BJ (cell line): Measurements from ENCODE around the gene SCFD2. TPM values are rescaled to one million over a fixed set of nuclear protein-coding genes. Genes with fewer than 3 reads are reported as not detected.

ENCODE experiments used
- CTCF ChIA-PET: fragments of 350-600 bp; formaldehyde crosslinking; extraction: SDS; loops from one replicate; lab custom pipeline; 2021; ENCODE audit warnings: antibody characterized with exemption, inconsistent platforms; lab: Yijun Ruan, JAX
- POLR2A ChIA-PET: fragments of 300-600 bp; sonication (Branson Sonifier 250); formaldehyde crosslinking; extraction: SDS; loops from one replicate; lab custom pipeline; 2021; ENCODE audit warnings: antibody characterized with exemption; lab: Charles Lee
- DNase-seq: peaks from one replicate; pipeline ENCODE4 v3.0.0-alpha.2; 2011; ENCODE audit warnings: low read depth
- H3K27me3 ChIP-seq: 2 replicates; pipeline ENCODE4 v1.6.0; 2011; ENCODE audit warnings: low read length; ENCODE audit not compliant: control insufficient read depth, insufficient read depth
- H3K36me3 ChIP-seq: 2 replicates; pipeline ENCODE4 v1.5.1; 2011; ENCODE audit warnings: low read length; ENCODE audit not compliant: control insufficient read depth, insufficient read depth
- H3K4me3 ChIP-seq: 2 replicates; pipeline ENCODE4 v1.5.1; 2011; ENCODE audit warnings: low read depth, mild to moderate bottlenecking, control low read depth, low read length
- polyA plus RNA-seq: library from polyadenylated mRNA; depleted of rRNA; stranded (reverse); fragments of >200 nt; gene quantifications from 2 replicates; pipeline ENCODE4 v1.2.3, GENCODE V29; 2011
- TF ChIP-seq, protein P1 (sequence below): IDR thresholded peaks from 2 replicates; pipeline ENCODE4 v1.5.1; 2011; ENCODE audit warnings: low read depth, mild to moderate bottlenecking, control low read depth, inconsistent platforms, low read length, moderate library complexity; ENCODE audit not compliant: insufficient read depth

Gene SCFD2
- polyA plus RNA-seq, 1 experiment, result 17.4 TPM

DNA sequence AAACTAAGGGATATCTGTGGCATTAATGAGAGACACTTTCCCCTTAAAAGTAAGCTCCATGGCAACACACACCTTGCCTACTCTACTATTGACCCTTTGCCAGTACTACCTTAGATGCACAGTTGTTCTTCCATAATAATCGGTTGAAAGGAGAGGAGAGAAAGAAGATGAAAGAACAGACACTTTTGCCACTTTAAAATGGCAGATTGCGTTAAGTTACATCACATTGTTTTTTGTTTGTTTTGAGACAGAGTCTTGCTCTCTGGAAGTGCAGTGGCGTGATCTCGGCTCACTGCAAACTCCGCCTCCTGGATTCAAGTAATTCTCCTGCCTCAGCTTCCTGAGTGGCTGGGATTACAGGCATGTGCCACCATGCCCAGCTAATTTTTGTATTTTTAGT, 239.8 kb downstream of the SCFD2 start:
- H3K27me3 ChIP-seq, result no peaks in the 10 kb centered on the region
- ChIA-PET CTCF (no interaction called here), POLR2A (no interaction called here)
- DNase-seq, result no peak
- H3K4me3 ChIP-seq, result no peak overlapping the region
- TF ChIP-seq, protein P1, sequence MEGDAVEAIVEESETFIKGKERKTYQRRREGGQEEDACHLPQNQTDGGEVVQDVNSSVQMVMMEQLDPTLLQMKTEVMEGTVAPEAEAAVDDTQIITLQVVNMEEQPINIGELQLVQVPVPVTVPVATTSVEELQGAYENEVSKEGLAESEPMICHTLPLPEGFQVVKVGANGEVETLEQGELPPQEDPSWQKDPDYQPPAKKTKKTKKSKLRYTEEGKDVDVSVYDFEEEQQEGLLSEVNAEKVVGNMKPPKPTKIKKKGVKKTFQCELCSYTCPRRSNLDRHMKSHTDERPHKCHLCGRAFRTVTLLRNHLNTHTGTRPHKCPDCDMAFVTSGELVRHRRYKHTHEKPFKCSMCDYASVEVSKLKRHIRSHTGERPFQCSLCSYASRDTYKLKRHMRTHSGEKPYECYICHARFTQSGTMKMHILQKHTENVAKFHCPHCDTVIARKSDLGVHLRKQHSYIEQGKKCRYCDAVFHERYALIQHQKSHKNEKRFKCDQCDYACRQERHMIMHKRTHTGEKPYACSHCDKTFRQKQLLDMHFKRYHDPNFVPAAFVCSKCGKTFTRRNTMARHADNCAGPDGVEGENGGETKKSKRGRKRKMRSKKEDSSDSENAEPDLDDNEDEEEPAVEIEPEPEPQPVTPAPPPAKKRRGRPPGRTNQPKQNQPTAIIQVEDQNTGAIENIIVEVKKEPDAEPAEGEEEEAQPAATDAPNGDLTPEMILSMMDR, result no peak
- H3K36me3 ChIP-seq, result no peaks in the 10 kb centered on the region

DNA sequence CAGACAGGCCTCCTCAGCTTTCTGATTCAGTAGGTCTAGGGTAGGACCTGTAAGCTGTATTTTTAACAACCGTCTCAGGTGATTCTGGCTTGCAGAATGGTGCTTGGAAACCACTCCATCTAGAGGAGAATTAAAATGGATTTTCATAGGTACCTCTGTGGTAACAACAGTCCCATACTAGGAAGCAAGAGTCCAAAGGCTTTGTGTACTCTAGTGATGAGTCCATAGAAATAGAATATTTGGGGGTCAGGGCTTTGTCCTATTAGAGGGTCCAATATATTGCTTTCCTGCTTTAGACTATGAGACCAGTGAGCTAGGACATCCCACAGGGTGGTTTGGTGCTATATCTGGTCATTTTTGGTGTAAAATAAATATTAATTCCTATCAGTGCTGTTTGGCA, 242.0 kb downstream of the SCFD2 start:
- TF ChIP-seq, protein P1, result no peak
- CTCF ChIA-PET, result interaction anchor here (1.1 to 1.4 kb wide), 2 partner anchors 9 to 1111 kb away, joined by 3 read pairs; no protein-coding TSS in a partner anchor
- no peak for DNase-seq
- no peaks in the 10 kb centered on the region for H3K27me3 ChIP-seq
- H3K36me3 ChIP-seq, result no peaks in the 10 kb centered on the region
- H3K4me3 ChIP-seq, result no peak overlapping the region
- POLR2A ChIA-PET, result no interaction called here

DNA sequence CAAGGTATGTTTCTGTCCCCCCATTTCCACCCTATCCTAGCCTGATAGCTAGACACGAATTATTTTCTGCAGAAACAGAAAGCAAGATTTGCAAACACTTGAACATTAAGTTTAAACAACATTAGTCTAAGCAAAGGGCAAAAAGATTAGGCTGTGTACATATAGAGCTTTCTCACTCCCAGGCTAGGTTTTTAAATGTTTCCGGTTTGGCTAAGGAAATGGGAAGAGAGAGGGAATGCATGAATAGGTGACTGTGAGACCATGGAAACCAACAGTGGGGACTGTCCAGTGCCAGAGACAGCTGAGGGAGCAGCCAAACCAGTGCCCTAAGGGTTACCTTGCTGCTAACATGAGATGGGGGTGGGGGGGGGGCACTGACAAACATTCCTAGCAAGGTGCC, 242.7 kb downstream of the SCFD2 start:
- CTCF ChIA-PET, result interaction anchor here (1.4 kb wide), 1 partner anchor 9 kb away, joined by 3 read pairs; no protein-coding TSS in a partner anchor
- TF ChIP-seq, protein P1, result no peak
- POLR2A ChIA-PET, result no interaction called here

DNA sequence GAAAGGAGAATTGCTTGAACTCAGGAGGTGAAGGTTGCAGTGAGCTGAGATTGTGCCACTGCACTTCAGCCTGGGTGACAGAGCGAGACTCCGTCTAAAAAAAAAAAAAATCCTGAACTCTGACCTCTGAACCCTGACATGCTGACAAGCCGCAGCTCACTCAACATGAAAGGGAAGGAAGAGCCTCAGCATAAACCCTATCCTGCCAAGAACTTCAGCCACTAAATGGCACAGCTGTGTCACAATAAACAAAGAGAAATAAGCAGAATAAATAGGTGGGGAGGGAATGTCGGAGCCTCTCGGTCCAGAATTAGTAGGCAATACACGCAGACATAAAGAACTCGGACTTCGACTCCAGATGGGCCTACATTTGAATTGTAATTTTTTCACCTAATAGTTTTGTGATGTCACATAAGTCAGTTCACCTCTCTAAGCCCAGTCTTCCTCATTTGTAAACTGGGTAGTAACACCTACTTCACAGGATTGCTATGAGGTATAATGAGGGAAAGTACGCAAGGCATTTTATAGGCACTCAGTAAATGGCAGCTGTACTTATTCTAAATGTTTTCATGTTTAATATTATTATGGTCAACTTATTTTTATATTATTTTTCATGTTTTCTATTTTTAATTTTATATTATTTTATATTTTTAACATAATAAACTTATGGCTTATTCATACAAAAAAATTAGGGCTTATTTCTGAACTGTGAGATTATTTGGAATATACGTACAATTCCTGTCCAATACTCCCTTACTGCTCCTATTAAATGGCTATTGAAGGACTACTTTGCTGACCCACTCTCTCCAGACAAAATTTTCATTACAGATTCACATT, 243.4 kb downstream of the SCFD2 start:
- TF ChIP-seq, protein P1, result no peak
- CTCF ChIA-PET, result interaction anchor here (0.6 to 1.4 kb wide), 2 partner anchors 10 to 35 kb away, joined by 3 read pairs; no protein-coding TSS in a partner anchor
- Histone ChIP-seq H3K4me3 (no peak overlapping the region), H3K27me3 (no peaks in the 10 kb centered on the region), H3K36me3 (no peaks in the 10 kb centered on the region)
- POLR2A ChIA-PET, result no interaction called here
- no peak for DNase-seq

More for the DNA sequence above, 242.7 kb downstream of the SCFD2 start:
- no peaks in the 10 kb centered on the region for H3K36me3 ChIP-seq
- no peak overlapping the region for H3K4me3 ChIP-seq
- no peak for DNase-seq
- no peaks in the 10 kb centered on the region for H3K27me3 ChIP-seq

DNA sequence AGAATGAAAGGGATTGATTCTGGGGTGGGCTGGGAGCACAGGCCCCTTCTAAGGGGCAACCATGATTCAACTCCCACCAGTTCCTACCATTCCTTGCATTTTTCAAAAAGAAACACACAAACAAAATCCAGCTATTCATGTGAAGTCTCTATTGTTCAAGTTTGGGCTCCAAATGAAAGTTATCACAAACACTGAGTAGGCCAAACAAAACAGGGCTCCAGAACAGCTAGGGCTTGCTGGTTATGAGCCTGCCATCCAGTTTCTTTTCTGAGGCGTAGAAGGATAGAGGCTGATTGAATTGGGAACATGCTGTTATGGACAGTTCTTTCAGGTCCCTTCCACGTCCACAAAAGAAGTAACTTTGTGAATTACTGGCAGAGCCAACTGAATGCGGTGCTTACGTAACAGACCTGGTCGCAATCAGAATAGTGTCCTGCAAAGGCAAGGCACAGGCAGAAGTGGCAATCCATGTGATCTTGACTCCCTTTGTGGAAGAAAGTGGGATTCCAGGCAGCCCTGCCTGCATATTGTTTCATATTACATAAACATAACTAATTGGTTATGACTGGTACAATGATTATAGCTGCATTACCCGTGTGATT, 244.5 kb downstream of the SCFD2 start:
- Histone ChIP-seq H3K36me3 (no peaks in the 10 kb centered on the region), H3K27me3 (no peaks in the 10 kb centered on the region), H3K4me3 (no peak overlapping the region)
- CTCF ChIA-PET, result no interaction called here
- POLR2A ChIA-PET, result no interaction called here
- no peak for DNase-seq
- TF ChIP-seq, protein P1, result no peak
